Cardiac muscle cell (in vitro differentiated cells and primary cell): ENCODE data around the gene LIMS1. TPM values are rescaled to one million over a fixed set of nuclear protein-coding genes. Genes with fewer than 3 reads are reported as not detected.
A peak's percentile ranks its signal among the peaks of the same experiment; 100 is the strongest.

Experiments
- DNase-seq, 2 donors: peaks; one replicate each; pipeline versions ENCODE4 v3.0.0 to v3.0.0-alpha.2; 2010 to 2017; ENCODE audit warnings: low read depth in 1 of 2, low spot score in 1 of 2
- H3K27ac ChIP-seq: fragments of 200-600 bp; sonication (generic); 2 replicates; pipeline ENCODE4 v1.5.1; 2016
- H3K27me3 ChIP-seq: fragments of 200-600 bp; sonication (generic); 2 replicates; pipeline ENCODE4 v1.6.0; 2016; ENCODE audit warnings: control low read depth
- H3K36me3 ChIP-seq: fragments of 200-600 bp; sonication (generic); 2 replicates; pipeline ENCODE4 v1.5.1; 2016; ENCODE audit warnings: control low read depth
- H3K4me1 ChIP-seq: fragments of 200-600 bp; sonication (generic); 2 replicates; pipeline ENCODE4 v1.8.1; 2017; ENCODE audit warnings: low read depth, mild to moderate bottlenecking, mixed run types
- H3K4me3 ChIP-seq: fragments of 200-600 bp; sonication (generic); 2 replicates; pipeline ENCODE4 v1.5.1; 2016; ENCODE audit warnings: mild to moderate bottlenecking
- H3K9me3 ChIP-seq: fragments of 200-600 bp; sonication (generic); 2 replicates; pipeline ENCODE4 v1.5.1; 2017; ENCODE audit warnings: low read depth, mild to moderate bottlenecking, control low read depth
- polyA plus RNA-seq: library from polyadenylated mRNA; unstranded; fragments of >200 nt; fragmentation: Nextera tagmentation; extraction: Ambion mirVana; gene quantifications from 2 replicates; pipeline ENCODE4 v1.2.1, GENCODE V29; 2016
- total RNA-seq: library from RNA; depleted of rRNA; stranded (reverse); fragments of >200 nt; gene quantifications from 2 replicates; pipeline ENCODE4 v1.2.3, GENCODE V29; 2016
- TF ChIP-seq, protein P1 (sequence below): IDR thresholded peaks from 2 replicates; pipeline ENCODE4 v1.5.1; 2012; ENCODE audit warnings: low read depth, mild to moderate bottlenecking, low read length

Gene LIMS1
- total and polyA plus RNA-seq, 2 experiments from 2014 or later: 29.8 to 56.8 TPM

DNA sequence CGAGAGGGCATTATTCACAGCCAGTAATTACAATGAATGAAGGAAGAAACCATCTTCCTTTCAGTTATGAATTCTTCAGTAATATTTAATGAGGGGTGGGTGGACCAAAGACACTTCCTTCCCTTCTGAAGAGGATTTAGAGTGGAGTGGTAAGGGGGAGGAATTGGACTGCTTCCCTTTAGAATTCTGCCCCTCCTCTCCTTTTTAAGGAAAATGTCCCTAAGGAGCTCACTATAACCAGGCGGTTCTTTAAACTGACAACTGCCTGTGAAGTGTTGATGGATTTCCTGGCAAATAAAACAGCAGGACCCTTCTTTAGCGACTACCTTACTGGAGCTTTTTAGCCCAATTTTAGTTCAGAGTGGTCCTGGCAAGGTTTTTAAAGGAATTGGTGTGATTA, 86.4 kb downstream of the LIMS1 start:
- no peaks in the 10 kb centered on the region for H3K9me3 ChIP-seq
- H3K27ac ChIP-seq: peak overlapping the region; percentile 62
- no peak for DNase-seq
- H3K27me3 ChIP-seq: no peaks in the 10 kb centered on the region
- no peaks in the 10 kb centered on the region for H3K36me3 ChIP-seq
- H3K4me1 ChIP-seq: peaks cover 36% of the 10 kb centered on the region
- no peak overlapping the region for H3K4me3 ChIP-seq
- TF ChIP-seq, protein P1, sequence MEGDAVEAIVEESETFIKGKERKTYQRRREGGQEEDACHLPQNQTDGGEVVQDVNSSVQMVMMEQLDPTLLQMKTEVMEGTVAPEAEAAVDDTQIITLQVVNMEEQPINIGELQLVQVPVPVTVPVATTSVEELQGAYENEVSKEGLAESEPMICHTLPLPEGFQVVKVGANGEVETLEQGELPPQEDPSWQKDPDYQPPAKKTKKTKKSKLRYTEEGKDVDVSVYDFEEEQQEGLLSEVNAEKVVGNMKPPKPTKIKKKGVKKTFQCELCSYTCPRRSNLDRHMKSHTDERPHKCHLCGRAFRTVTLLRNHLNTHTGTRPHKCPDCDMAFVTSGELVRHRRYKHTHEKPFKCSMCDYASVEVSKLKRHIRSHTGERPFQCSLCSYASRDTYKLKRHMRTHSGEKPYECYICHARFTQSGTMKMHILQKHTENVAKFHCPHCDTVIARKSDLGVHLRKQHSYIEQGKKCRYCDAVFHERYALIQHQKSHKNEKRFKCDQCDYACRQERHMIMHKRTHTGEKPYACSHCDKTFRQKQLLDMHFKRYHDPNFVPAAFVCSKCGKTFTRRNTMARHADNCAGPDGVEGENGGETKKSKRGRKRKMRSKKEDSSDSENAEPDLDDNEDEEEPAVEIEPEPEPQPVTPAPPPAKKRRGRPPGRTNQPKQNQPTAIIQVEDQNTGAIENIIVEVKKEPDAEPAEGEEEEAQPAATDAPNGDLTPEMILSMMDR: no peak

DNA sequence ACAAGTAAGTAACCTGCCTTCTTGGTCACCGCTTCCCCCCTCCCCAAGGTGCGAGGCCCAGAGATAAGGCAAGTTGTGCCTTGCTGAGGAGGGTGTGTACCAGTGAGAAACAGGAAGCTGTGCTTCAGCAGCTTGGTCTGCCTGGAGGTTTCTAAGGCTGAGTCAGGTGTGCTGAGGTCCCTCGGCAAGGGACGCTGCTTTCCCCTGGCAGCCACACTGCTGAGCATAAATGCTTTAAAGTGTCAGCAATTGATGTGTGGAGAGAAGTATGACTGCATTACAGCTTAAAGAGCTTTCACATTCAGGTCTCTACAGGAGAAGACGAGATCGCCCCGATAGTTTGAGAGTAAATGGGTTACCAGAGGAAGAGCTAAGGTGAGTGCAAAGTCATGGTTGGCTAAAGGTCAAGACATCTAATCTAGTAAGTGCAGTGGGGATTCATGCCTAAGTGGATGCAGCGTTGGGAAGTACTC, 86.9 kb downstream of the LIMS1 start:
- peak in 1 of 2 donors; percentile 37 for DNase-seq
- TF ChIP-seq, protein P1: no peak
- Histone ChIP-seq H3K4me3 (no peak overlapping the region), H3K27ac (peak overlapping the region; percentile 62), H3K4me1 (peaks cover 35% of the 10 kb centered on the region), H3K27me3 (no peaks in the 10 kb centered on the region), H3K9me3 (no peaks in the 10 kb centered on the region), H3K36me3 (no peaks in the 10 kb centered on the region)

DNA sequence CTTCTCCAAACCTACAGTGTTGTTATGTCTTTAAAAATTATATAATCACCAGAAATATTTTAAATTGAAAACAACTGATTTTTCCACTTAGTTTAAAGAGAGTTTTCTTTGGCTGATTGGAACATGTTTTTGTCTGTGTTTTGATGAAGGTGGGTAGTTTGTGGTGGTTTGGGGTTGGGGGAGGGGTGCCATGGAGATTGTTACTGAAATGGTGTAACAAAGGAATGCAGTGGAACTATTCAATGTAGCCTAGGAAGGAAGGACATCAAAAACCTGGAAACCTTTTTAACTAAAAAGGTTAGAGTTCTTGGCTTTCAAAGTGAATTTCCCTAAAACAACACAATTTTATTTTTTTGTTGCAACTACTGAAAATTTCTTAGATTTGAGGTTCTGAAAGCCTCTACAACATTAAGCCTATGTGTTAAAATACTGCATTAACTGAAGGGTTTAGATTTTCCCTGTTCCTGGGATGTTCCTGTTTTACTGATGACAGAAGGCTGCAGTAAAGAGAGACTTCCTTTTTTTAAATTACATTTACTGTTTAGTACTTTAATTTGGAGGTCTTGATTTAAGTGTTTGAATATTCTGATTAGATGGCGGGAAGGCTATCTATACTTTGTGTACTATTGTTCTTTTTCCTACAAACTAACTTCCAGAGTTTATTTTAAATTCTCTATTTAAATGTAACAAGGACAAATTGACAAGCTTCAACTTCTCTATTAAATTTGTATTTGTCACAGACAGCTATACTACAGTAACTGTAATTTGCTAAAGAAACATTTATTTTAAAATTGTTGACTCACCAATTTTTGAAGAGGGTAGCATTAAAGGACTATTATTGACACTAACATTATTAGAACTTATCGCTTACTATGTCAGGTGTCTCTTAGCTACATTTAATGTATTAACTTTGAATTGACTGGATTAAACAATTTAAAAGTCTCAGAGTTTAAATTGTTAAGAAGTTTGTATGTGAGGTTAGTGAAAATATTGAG, 87.7 kb downstream of the LIMS1 start:
- H3K4me1 ChIP-seq: peaks cover 35% of the 10 kb centered on the region
- H3K27me3 ChIP-seq: no peaks in the 10 kb centered on the region
- DNase-seq: no peak
- no peaks in the 10 kb centered on the region for H3K36me3 ChIP-seq
- no peak overlapping the region for H3K4me3 ChIP-seq
- H3K27ac ChIP-seq: peak overlapping the region; percentile 62
- TF ChIP-seq, protein P1: no peak
- no peaks in the 10 kb centered on the region for H3K9me3 ChIP-seq

DNA sequence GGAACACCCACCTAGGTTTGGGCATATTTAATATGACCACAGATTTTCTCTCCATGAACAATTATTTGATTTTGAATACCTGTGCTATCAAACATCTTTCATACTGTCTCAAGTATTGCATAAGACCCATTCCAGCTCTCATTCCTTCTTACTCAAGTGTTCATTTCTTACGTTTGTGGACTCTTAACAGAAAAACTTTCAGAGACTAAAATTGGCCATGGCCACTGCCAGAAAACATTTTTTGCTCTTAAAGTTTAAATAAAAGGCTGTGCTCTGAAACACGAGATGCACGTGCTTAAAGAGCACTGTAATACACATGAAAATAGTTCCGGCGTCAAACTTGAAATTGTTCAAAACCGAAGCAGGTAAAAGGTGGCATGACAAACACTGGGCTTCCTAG, 89.3 kb downstream of the LIMS1 start:
- no peaks in the 10 kb centered on the region for H3K9me3 ChIP-seq
- H3K27me3 ChIP-seq: no peaks in the 10 kb centered on the region
- peaks cover 40% of the 10 kb centered on the region for H3K4me1 ChIP-seq
- H3K36me3 ChIP-seq: no peaks in the 10 kb centered on the region
- DNase-seq: no peak
- no peak overlapping the region for H3K4me3 ChIP-seq
- TF ChIP-seq, protein P1: no peak
- no peak overlapping the region for H3K27ac ChIP-seq

DNA sequence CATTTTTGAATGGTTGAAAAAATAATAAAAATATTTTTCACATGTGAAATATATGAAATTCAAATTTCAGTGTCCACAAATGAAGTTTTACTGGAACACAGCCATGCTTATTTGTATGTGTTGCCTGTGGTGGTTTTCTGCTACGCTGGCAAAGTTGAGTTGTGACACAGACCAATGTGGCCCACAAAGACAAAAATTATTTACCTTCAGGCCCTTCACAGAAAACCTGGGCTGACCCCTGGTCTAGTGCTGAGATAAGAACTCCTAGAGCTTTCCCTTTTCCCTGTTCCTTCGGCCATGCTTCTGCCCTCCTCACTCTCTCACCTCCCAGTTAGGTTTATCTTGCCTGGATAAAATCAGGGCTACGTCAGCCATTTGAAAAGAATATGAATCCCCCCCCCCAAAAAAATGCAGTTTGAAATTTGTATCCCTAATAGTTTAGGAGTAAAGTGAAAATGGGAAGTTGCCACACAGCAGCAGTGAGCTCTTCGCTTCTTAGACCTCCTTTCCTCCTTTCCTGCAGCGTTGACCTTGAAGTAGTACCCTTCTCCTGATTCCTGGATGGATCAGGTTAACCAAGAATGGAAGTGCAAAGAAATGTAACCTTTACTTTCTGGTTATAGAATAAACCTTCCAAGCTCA, 91.0 kb downstream of the LIMS1 start:
- no peak for DNase-seq
- TF ChIP-seq, protein P1: no peak
- no peaks in the 10 kb centered on the region for H3K27me3 ChIP-seq
- H3K36me3 ChIP-seq: no peaks in the 10 kb centered on the region
- no peak overlapping the region for H3K4me3 ChIP-seq
- no peaks in the 10 kb centered on the region for H3K9me3 ChIP-seq
- H3K4me1 ChIP-seq: peaks cover 40% of the 10 kb centered on the region
- H3K27ac ChIP-seq: no peak overlapping the region
